Measurements from ENCODE around the gene CAPN12.

CAPN12 gene

DNA sequence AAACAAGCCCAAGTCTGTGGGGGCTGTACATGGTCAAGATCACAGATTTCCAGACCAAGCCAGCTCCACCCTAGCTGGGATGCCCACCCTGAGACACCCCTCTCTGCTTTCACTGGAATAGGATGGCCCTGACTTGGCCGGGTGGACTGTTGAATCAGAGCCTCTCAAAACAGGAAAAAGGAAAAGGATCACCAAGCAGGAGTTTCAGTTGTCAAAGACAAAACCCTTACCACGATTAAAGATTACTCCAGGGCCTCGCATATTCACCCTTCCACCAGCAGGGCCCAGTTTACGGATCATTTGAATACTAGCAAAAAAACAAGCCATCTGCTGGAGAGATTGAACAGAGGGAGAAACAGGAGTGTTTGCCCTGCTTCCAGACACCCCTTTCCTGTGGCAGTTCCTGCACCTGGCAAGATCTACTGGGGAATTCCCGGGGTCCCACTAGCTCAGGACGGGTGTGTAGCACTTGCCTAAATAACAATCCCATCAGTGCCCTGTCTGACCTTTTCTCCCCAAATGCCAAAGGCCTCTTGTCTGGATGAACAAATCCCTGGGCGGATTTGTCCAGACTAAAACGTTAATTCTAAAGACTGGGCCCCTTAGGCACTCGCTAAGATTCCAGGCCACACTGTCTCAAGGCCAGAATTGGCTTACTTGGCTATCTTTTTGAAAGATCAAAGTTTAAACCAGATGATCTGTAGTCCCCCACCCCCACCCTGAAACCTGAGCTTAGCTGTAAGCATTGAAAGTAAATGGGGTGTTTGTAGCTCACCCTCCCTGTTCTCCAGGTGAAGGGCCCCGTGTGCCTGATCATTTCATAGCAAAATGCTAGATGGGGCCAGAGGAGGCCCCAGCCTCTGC is 58.4 kb downstream of the CAPN12 start:
- Histone ChIP-seq H3K9me3 (ENCODE audit: severe bottlenecking) (no peaks in the 10 kb centered on the region), H3K4me3 (ENCODE audit: low read depth, low read length) (peak overlapping the region; percentile 1), H3K27me3 (ENCODE audit: insufficient read depth, low read depth, severe bottlenecking) (no peaks in the 10 kb centered on the region), H3K27ac (peak overlapping the region; percentile 87), H3K36me3 (peaks cover 46% of the 10 kb centered on the region)
- DNase-seq, result peak; percentile 76
- peak; percentile 43 for TF ChIP-seq CTCF (IDR thresholded peaks at IDR 0.05; ENCODE audit: low read depth, low read length)

- Histone ChIP-seq H3K27ac (peak overlapping the region; percentile 87), H3K4me3 (ENCODE audit: low read depth, low read length) (peak overlapping the region; percentile 1), H3K27me3 (ENCODE audit: insufficient read depth, low read depth, severe bottlenecking) (no peaks in the 10 kb centered on the region), H3K36me3 (peaks cover 38% of the 10 kb centered on the region), H3K9me3 (ENCODE audit: severe bottlenecking) (no peaks in the 10 kb centered on the region)
- DNase-seq, result peak; percentile 53
- TF ChIP-seq CTCF (IDR thresholded peaks at IDR 0.05; ENCODE audit: low read depth, low read length), result no peak
Measured at GRCh38 chr19:38684862-38685665, 59.2 kb downstream of the CAPN12 start.

GRCh38 chr19:38684078-38684861 is 60.0 kb downstream of the CAPN12 start:
- H3K27ac ChIP-seq, result peak overlapping the region; percentile 87
- no peak for DNase-seq
- no peak overlapping the region; the same call in 1 of the 2 replicates for H3K4me3 ChIP-seq (ENCODE audit: low read depth, low read length)
- no peaks in the 10 kb centered on the region for H3K27me3 ChIP-seq (ENCODE audit: insufficient read depth, low read depth, severe bottlenecking)
- H3K9me3 ChIP-seq (ENCODE audit: severe bottlenecking), result no peaks in the 10 kb centered on the region
- H3K36me3 ChIP-seq, result peaks cover 36% of the 10 kb centered on the region
- TF ChIP-seq CTCF (IDR thresholded peaks at IDR 0.05; ENCODE audit: low read depth, low read length), result no peak

DNA sequence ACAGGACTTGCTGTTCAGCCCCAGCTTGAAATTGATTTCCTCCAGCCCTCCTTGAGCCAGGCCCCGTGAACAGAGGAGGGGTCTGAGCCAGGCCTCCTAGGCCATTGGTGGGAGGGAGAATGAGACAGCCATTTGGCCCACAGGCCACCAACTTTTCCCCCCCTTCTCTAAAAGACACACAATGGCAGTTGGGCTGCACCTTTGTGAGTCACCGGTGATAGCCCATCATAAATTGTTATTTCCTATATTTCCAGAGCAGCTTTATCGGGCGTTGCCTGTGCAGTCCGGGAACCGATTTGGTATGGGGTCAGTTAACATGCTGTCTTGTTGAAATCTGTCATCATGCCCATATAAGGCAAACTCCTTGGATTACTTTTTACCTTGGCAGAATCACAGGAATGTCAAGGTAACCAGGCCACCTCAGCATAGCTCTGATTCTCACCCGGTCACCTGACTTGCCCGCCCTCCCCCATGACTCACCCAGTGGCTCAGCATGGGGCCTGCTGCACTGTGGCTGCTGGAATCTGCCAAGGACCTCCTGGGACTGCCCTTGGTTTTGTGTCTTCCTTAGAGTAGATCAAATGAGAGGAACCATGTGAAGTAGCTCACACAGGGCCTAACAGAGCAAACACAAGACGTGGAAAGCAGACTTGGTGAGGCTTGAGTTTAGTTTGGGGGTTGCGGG is 60.7 kb downstream of the CAPN12 start:
- no peak for TF ChIP-seq CTCF (IDR thresholded peaks at IDR 0.05; ENCODE audit: low read depth, low read length)
- Histone ChIP-seq H3K4me3 (ENCODE audit: low read depth, low read length) (no peak overlapping the region), H3K9me3 (ENCODE audit: severe bottlenecking) (no peaks in the 10 kb centered on the region), H3K27ac (peak overlapping the region; percentile 87), H3K36me3 (peaks cover 44% of the 10 kb centered on the region), H3K27me3 (ENCODE audit: insufficient read depth, low read depth, severe bottlenecking) (no peaks in the 10 kb centered on the region)
- peak; percentile 51 for DNase-seq

DNA sequence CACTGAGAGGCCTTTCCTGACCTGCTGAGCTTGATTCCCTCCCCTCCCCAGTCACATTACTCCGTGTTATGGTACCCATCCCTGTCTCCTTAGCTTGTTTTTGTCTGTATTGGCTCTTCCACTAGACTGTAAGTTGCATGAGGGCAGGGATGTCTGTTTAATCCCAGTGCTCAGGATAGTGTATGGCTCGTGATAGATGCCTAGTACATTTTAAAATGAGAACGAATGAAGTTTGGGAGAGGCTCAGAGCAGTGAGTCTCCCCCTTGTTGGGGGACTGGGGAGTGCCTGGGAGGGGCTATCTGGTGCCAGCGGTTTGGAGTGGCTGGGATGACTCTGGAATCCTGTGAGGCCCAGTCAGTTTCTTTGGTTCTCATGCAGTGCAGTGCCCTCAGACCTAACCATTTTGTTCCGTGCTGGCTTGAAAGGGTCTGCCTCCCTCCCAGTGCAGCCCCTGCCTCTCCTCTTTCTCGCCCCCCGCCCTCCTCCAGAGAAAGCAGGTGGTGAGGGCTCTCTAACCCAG is 61.3 kb downstream of the CAPN12 start:
- no peak for TF ChIP-seq CTCF (IDR thresholded peaks at IDR 0.05; ENCODE audit: low read depth, low read length)
- peaks cover 49% of the 10 kb centered on the region for H3K36me3 ChIP-seq
- H3K9me3 ChIP-seq (ENCODE audit: severe bottlenecking), result no peaks in the 10 kb centered on the region
- peak overlapping the region; percentile 87 for H3K27ac ChIP-seq
- H3K4me3 ChIP-seq (ENCODE audit: low read depth, low read length), result no peak overlapping the region
- no peak for DNase-seq
- H3K27me3 ChIP-seq (ENCODE audit: insufficient read depth, low read depth, severe bottlenecking), result no peaks in the 10 kb centered on the region

Data from WERI-Rb-1 (cell line).